Measurements from ENCODE around the gene ACAA2.

The ACAA2 gene

GRCh38 chr18:49762191-49763077, 50.9 kb downstream of the ACAA2 start:
- no peak for DNase-seq

GRCh38 chr18:49761771-49762170, 51.6 kb downstream of the ACAA2 start:
- DNase-seq: no peak

GRCh38 chr18:49758263-49758610, 55.1 kb downstream of the ACAA2 start:
- DNase-seq: no peak

- no peak for DNase-seq
Measured at GRCh38 chr18:49757513-49758262, 55.6 kb downstream of the ACAA2 start.

GRCh38 chr18:49756671-49757362, 56.5 kb downstream of the ACAA2 start:
- no peak for DNase-seq

- no peak for DNase-seq
Measured at GRCh38 chr18:49756135-49756534, 57.2 kb downstream of the ACAA2 start.

- DNase-seq: no peak
Measured at GRCh38 chr18:49755489-49755888, 57.8 kb downstream of the ACAA2 start.

- DNase-seq: no peak
Measured at GRCh38 chr18:49754866-49755265, 58.5 kb downstream of the ACAA2 start.

GRCh38 chr18:49753643-49754042, 59.7 kb downstream of the ACAA2 start:
- no peak for DNase-seq

GRCh38 chr18:49752095-49752457, 61.3 kb downstream of the ACAA2 start:
- no peak for DNase-seq

GRCh38 chr18:49751427-49752094, 61.8 kb downstream of the ACAA2 start:
- DNase-seq: peak; percentile 82

GRCh38 chr18:49749563-49749962, 63.8 kb downstream of the ACAA2 start:
- DNase-seq: no peak

- DNase-seq: no peak
Measured at GRCh38 chr18:49747876-49748275, 65.5 kb downstream of the ACAA2 start.

- DNase-seq: no peak
Measured at GRCh38 chr18:49745045-49746014, 68.0 kb downstream of the ACAA2 start.

- no peak for DNase-seq
Measured at GRCh38 chr18:49744376-49745008, 68.8 kb downstream of the ACAA2 start.

GRCh38 chr18:49743117-49743567, 70.2 kb downstream of the ACAA2 start:
- no peak for DNase-seq

GRCh38 chr18:49742316-49743116, 70.8 kb downstream of the ACAA2 start:
- no peak for DNase-seq

- DNase-seq: no peak
Measured at GRCh38 chr18:49739275-49739674, 74.1 kb downstream of the ACAA2 start.

- no peak for DNase-seq
Measured at GRCh38 chr18:49738721-49739120, 74.6 kb downstream of the ACAA2 start.

- no peak for DNase-seq
Measured at GRCh38 chr18:49734836-49735235, 78.5 kb downstream of the ACAA2 start.

Measured in CD4-positive, alpha-beta T cell treated with Interleukin-10 for 1 hour (primary cell).